ENCODE results near the gene ASTL.
A peak's percentile ranks its signal among the peaks of the same experiment; 100 is the strongest.
"Not testable (repeated sequence)": the region's sequence is repeated elsewhere in the genome, so short reads cannot be mapped to it uniquely, and the experiment has no call there.

ASTL gene

GRCh38 chr2:96145036-96145847, 6.9 kb upstream of the ASTL start, which contains the start of gene DUSP2:
DUSP2 (minus strand) TSS chr2:96145440; CDS start chr2:96145354, 86 bp downstream.
- peak; percentile 96 for DNase-seq

GRCh38 chr2:96144481-96145035, 6.3 kb upstream of the ASTL start:
- DNase-seq = peak; percentile 56

- peak; percentile 53 for DNase-seq
These were observed 5.7 kb upstream of the ASTL start for GRCh38 chr2:96143848-96144480.

- peak; percentile 34 for DNase-seq
These were observed 5.0 kb upstream of the ASTL start for GRCh38 chr2:96143231-96143847.

DNA sequence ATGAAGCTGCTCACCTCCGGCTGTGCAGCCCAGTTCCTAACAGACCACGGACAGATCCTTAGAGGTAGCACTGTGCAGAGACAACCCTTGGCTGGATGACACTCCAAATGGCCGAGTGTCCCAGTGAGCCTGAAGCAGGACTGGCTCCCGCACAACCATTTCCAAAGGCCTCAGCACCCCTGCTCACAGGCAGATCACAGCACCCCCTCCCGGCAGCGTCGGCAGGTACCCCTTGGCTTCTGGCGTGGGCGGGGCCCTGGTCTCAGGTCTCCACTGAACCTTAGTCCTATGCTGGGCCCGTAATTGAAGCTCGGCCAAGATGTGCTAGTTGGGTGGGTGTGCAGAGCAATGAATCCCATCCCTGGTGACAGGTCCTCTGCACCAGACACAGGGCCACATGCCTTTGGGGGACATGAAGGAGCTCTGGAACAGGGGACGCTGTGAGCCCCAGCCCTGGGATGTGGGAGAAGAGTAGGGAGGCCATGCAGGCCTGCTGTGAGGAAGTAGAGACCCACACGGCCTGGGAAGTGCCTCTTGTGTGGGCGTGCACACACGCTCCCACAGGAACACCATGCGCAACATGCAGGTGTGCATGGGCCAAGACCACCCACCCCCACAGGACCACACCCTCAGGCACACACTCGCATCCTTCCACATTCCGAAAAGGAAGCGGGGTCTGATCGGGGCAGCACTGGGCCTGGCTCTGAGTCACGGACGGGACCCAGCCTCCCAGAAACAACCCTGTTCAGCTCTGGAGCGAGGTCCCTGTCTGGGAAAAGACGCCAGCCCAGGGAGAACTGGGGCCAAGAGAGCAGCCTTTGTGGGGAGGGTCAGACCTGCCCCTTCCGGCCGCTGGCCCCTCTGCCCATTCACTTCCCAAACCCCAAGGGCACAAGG, 4.2 kb upstream of the ASTL start:
- peak; percentile 74 for DNase-seq

- not testable (repeated sequence) for DNase-seq
These were observed 3.3 kb upstream of the ASTL start for GRCh38 chr2:96141624-96141967.

GRCh38 chr2:96140941-96141623, 2.8 kb upstream of the ASTL start:
- no peak for DNase-seq

DNA sequence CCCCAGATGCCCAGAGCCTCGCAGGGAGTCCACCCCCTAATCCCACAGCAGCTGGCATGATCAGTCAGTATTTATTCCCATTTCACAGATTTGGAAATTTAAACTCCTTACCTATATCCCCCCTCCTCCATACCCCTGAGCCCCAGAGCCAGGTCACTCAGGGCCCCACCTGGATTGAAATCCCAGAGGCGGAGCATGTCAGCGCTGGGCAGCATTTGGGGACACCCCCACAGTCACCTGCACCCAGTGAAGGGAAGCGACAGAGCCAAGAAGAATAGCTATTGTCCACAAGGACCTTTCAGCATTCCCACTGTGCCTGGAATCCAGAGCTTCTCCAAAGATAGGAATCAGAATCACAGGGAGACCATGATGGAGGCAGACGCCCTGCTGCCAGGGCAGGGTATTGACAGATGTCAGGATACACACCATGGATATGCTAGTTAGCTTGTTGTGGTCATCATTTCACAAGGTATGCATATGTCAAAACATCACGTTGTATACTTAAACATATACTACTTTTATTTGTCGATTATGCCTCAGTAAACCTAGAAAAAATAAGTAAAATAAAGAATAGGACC, 968 bp upstream of the ASTL start:
- DNase-seq = no peak

GRCh38 chr2:96137321-96138178, 752 bp downstream of the ASTL start:
- no peak for DNase-seq

DNA sequence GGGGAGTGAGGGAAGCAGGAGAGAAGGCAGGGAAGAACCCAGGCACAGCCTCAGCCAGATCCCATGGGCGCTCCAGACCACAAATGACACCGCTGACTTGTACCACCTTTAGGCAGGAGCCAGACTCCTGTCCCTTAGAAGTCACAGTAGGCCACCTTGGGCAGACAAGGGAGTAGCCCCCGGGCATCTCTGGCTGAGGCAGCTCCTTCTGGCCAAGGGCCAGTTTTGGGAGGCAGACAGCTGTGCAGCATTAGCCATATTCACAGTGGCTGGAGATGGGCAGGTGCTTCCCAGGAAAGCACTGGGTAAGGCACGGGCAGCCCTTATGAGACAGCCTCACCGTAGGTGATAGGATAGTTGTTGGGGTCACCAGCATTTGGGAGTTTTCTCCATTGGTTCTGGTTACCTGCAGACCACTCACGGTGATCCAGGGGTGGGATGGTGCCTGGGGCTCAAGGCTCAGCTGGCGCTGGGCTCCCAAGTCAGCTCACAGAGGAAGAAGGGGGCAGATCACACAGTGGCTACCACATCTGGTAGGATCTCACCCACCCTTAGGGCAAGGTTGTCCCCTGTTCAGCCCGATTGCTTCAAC, 2.1 kb downstream of the ASTL start:
- DNase-seq = no peak

DNA sequence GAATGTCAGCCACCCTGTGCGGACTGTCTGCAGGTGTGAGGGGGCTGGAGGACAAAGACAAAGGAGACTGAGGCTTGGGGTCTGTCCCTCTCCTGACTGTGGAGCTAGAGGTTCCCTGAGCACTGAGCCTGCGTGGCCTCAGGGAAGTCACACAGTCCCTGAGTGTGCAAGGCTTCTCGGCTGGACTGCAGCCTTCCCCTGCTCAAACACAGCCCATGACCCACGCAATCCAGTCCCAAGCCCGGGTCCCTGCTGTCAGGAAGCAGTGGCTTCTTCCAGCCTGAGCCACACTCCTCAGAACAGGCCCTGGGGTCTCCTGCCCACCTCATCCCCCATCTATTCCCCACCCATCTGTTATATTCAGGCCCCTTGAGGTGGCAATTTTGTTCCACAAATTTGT, 2.7 kb downstream of the ASTL start:
- DNase-seq = no peak

GRCh38 chr2:96135171-96135570, 3.1 kb downstream of the ASTL start:
- DNase-seq = no peak

- DNase-seq = no peak
These were observed 3.9 kb downstream of the ASTL start for GRCh38 chr2:96134421-96134820.

GRCh38 chr2:96131813-96132745, 6.2 kb downstream of the ASTL start:
- DNase-seq = no peak

GRCh38 chr2:96131152-96131812, 7.0 kb downstream of the ASTL start:
- DNase-seq = peak; percentile 64

GRCh38 chr2:96130483-96130882, 7.8 kb downstream of the ASTL start:
- DNase-seq = no peak

GRCh38 chr2:96129528-96130120, 8.7 kb downstream of the ASTL start:
- no peak for DNase-seq

DNA sequence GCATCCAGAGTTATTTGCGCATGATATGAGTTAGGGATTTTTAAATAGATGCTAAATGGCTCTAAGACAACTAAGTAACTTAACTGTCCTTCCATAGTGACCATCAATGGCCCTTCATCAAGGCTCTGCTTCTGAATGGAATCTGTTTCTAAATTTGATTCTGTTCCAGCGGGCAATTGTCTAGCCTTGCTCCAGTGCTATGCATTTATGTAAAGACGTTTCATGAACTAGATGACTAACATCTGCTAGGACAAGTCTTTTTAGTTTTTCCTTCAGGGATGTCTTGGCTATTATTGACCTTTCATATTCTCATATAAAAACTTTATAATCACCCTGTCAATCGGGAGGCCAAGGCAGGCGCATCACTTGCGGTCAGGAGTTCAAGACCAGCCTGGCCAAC, 9.8 kb downstream of the ASTL start:
- no peak for DNase-seq

Data from activated CD4-positive, alpha-beta T cell treated with anti-CD3 and anti-CD28 coated beads, Interleukin-2, Interleukin-6, amounts not matched to agents 100 ng/mL and 50 ng/mL, durations not matched to agents 16 hours and 8 hours (primary cell).